ENCODE data around the gene ANKRD65.

GRCh38 chr1:1393014-1393413, 28.1 kb downstream of the ANKRD65 start:
- no peak for TF ChIP-seq POLR2A (IDR thresholded peaks at IDR 0.05; ENCODE audit: low read length)
- no peak for TF ChIP-seq GATA1 (IDR thresholded peaks at IDR 0.05; ENCODE audit: low read depth, low read length)

Measured in erythroblast (primary cell).